Measurements from ENCODE around the gene TMEM209.

GRCh38 chr7:130195396-130195795 lies 9.8 kb downstream of the TMEM209 start:
- TF ChIP-seq CTCF (IDR thresholded peaks at IDR 0.05; ENCODE audit: poor library complexity, severe bottlenecking) = no peak
- TF ChIP-seq RAD21 (conservative IDR thresholded peaks at IDR 0.05) = no peak
- TF ChIP-seq TAF1 (IDR thresholded peaks at IDR 0.05; ENCODE audit: low read depth) = no peak
- no peak for TF ChIP-seq EP300 (conservative IDR thresholded peaks at IDR 0.05; ENCODE audit: poor library complexity, severe bottlenecking)
- TF ChIP-seq EZH2 (IDR thresholded peaks at IDR 0.05; ENCODE audit: borderline replicate concordance, insufficient read depth, low read length, poor library complexity, severe bottlenecking) = no peak
- TF ChIP-seq, protein P1, sequence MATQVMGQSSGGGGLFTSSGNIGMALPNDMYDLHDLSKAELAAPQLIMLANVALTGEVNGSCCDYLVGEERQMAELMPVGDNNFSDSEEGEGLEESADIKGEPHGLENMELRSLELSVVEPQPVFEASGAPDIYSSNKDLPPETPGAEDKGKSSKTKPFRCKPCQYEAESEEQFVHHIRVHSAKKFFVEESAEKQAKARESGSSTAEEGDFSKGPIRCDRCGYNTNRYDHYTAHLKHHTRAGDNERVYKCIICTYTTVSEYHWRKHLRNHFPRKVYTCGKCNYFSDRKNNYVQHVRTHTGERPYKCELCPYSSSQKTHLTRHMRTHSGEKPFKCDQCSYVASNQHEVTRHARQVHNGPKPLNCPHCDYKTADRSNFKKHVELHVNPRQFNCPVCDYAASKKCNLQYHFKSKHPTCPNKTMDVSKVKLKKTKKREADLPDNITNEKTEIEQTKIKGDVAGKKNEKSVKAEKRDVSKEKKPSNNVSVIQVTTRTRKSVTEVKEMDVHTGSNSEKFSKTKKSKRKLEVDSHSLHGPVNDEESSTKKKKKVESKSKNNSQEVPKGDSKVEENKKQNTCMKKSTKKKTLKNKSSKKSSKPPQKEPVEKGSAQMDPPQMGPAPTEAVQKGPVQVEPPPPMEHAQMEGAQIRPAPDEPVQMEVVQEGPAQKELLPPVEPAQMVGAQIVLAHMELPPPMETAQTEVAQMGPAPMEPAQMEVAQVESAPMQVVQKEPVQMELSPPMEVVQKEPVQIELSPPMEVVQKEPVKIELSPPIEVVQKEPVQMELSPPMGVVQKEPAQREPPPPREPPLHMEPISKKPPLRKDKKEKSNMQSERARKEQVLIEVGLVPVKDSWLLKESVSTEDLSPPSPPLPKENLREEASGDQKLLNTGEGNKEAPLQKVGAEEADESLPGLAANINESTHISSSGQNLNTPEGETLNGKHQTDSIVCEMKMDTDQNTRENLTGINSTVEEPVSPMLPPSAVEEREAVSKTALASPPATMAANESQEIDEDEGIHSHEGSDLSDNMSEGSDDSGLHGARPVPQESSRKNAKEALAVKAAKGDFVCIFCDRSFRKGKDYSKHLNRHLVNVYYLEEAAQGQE (IDR thresholded peaks at IDR 0.05; ENCODE audit: borderline replicate concordance) = no peak
- no peak for TF ChIP-seq POLR2AphosphoS5 (IDR thresholded peaks at IDR 0.05)
- TF ChIP-seq SMC3 (conservative IDR thresholded peaks at IDR 0.05; ENCODE audit: poor library complexity) = no peak
